Measurements from ENCODE around the gene MYO7B.

GRCh38 chr2:127577208-127577475 lies 41.7 kb downstream of the MYO7B start:
- TF ChIP-seq CTCF (conservative IDR thresholded peaks at IDR 0.05; ENCODE audit: low read length) (no peak), EZH2phosphoT487 (IDR thresholded peaks at IDR 0.05; ENCODE audit: borderline replicate concordance, low read depth, low read length) (no peak)
